MCF 10A (cell line): Measurements from ENCODE around the gene PDCD1LG2. TPM values are rescaled to one million over a fixed set of nuclear protein-coding genes. Genes with fewer than 3 reads are reported as not detected.

ENCODE experiments used
- BruUV-seq: library from RNA; stranded (reverse); fragments of 400-500 nt; replicated peaks from 2 replicates; lab custom pipeline; 2021; lab: Mats Ljungman, UMichigan
- CTCF ChIA-PET: fragments of 300-600 bp; sonication (Branson Sonifier 250); formaldehyde crosslinking; extraction: SDS; loops from one replicate; lab custom pipeline; 2021; ENCODE audit warnings: antibody characterized with exemption, inconsistent platforms; lab: Yijun Ruan, JAX
- POLR2A ChIA-PET: fragments of 300-600, 350-650 bp; sonication (Branson Sonifier 250); formaldehyde crosslinking; extraction: SDS; loops from one replicate; lab custom pipeline; 2020; ENCODE audit warnings: antibody characterized with exemption, inconsistent platforms; lab: Yijun Ruan, JAX
- DNase-seq: peaks from one replicate; pipeline ENCODE4 v3.0.0-alpha.2; 2018; ENCODE audit not compliant: unreplicated experiment
- H3K27ac Mint-ChIP-seq: one replicate; pipeline ENCODE4 v1.8.0; 2022; ENCODE audit warnings: mild to moderate bottlenecking, low read depth, mixed read lengths; ENCODE audit not compliant: unreplicated experiment
- H3K27me3 Mint-ChIP-seq: one replicate; pipeline ENCODE4 v1.8.0; 2022; ENCODE audit warnings: mixed read lengths; ENCODE audit not compliant: insufficient read depth, unreplicated experiment
- H3K36me3 Mint-ChIP-seq: one replicate; pipeline ENCODE4 v1.8.0; 2022; ENCODE audit warnings: mild to moderate bottlenecking, moderate library complexity, mixed read lengths; ENCODE audit not compliant: insufficient read depth, unreplicated experiment
- H3K4me1 Mint-ChIP-seq: one replicate; pipeline ENCODE4 v1.8.0; 2022; ENCODE audit warnings: mixed read lengths; ENCODE audit not compliant: insufficient read depth, unreplicated experiment
- H3K4me3 Mint-ChIP-seq: one replicate; pipeline ENCODE4 v1.8.0; 2022; ENCODE audit warnings: mild to moderate bottlenecking, moderate library complexity, mixed read lengths; ENCODE audit not compliant: unreplicated experiment
- H3K9me3 Mint-ChIP-seq: one replicate; pipeline ENCODE4 v1.8.0; 2022; ENCODE audit warnings: mixed read lengths; ENCODE audit not compliant: unreplicated experiment
- CTCF ChIP-seq: fragments of 200-600 bp; IDR thresholded peaks from one replicate; pipeline ENCODE4 v1.8.0; 2022; ENCODE audit warnings: antibody characterized with exemption, mild to moderate bottlenecking; ENCODE audit not compliant: unreplicated experiment
- intact Hi-C: fragments of 100-400 bp; cut with micrococcal nuclease; formaldehyde crosslinking; loops from 2 replicates; pipeline ENCODE4 v1.14.1; 2022
- total RNA-seq: library from RNA; stranded (reverse); gene quantifications from 2 replicates; pipeline ENCODE4 v1.2.3, GENCODE V29; 2022

Gene PDCD1LG2
- total RNA-seq, 1 experiment from 2014 or later = 1.8 TPM

GRCh38 chr9:5500441-5501235 lies 9.7 kb upstream of the PDCD1LG2 start:
- no TSS peak for BruUV-seq
- no peaks in the 10 kb centered on the region for H3K27me3 Mint-ChIP-seq
- H3K4me3 Mint-ChIP-seq = no peak overlapping the region
- intact Hi-C loops = no loop called here
- TF ChIP-seq CTCF = no peak
- DNase-seq = no peak
- H3K36me3 Mint-ChIP-seq = no peaks in the 10 kb centered on the region
- CTCF ChIA-PET = no interaction called here
- H3K4me1 Mint-ChIP-seq = peaks cover 16% of the 10 kb centered on the region
- POLR2A ChIA-PET = no interaction called here
- H3K27ac Mint-ChIP-seq = no peak overlapping the region
- peaks cover 12% of the 10 kb centered on the region for H3K9me3 Mint-ChIP-seq

- BruUV-seq = no TSS peak
- no peak overlapping the region for H3K27ac Mint-ChIP-seq
- H3K4me3 Mint-ChIP-seq = no peak overlapping the region
- DNase-seq = no peak
- no peaks in the 10 kb centered on the region for H3K27me3 Mint-ChIP-seq
- CTCF ChIA-PET = interaction anchor here (0.6 to 1.0 kb wide), 2 partner anchors 9 to 52 kb away, joined by 3 read pairs; partner anchors contain the start of gene CD274
- H3K9me3 Mint-ChIP-seq = peaks cover 20% of the 10 kb centered on the region
- TF ChIP-seq CTCF = no peak
- intact Hi-C loops = no loop called here
- POLR2A ChIA-PET = no interaction called here
- H3K36me3 Mint-ChIP-seq = no peaks in the 10 kb centered on the region
- peaks cover 16% of the 10 kb centered on the region for H3K4me1 Mint-ChIP-seq
These were observed 7.8 kb upstream of the PDCD1LG2 start for GRCh38 chr9:5502553-5502952.

- ChIA-PET POLR2A (interaction anchor here (1.1 to 1.3 kb wide), 2 partner anchors 10 to 85 kb away, joined by 3 to 5 read pairs; no protein-coding TSS in a partner anchor), CTCF (interaction anchor here (0.6 to 1.0 kb wide), 2 partner anchors 35 to 59 kb away, joined by 3 to 5 read pairs; partner anchors contain the start of gene CD274)
- H3K4me1 Mint-ChIP-seq = peaks cover 44% of the 10 kb centered on the region
- peak; percentile 85 for DNase-seq
- peak overlapping the region; percentile 66 for H3K4me3 Mint-ChIP-seq
- BruUV-seq = no TSS peak
- no peaks in the 10 kb centered on the region for H3K36me3 Mint-ChIP-seq
- H3K27ac Mint-ChIP-seq = peak overlapping the region; percentile 91
- H3K9me3 Mint-ChIP-seq = peaks cover 23% of the 10 kb centered on the region
- H3K27me3 Mint-ChIP-seq = no peaks in the 10 kb centered on the region
- intact Hi-C loops = loop anchor here (5.0 kb wide), 1 partner anchor 52 kb away; no protein-coding TSS in a partner anchor
- TF ChIP-seq CTCF = no peak
These were observed 758 bp upstream of the PDCD1LG2 start for GRCh38 chr9:5509573-5509972.

GRCh38 chr9:5510989-5511388 lies 658 bp downstream of the PDCD1LG2 start:
- peak overlapping the region; percentile 66 for H3K4me3 Mint-ChIP-seq
- peaks cover 44% of the 10 kb centered on the region for H3K4me1 Mint-ChIP-seq
- H3K9me3 Mint-ChIP-seq = peaks cover 13% of the 10 kb centered on the region
- H3K27ac Mint-ChIP-seq = peak overlapping the region; percentile 91
- no peak for DNase-seq
- H3K27me3 Mint-ChIP-seq = no peaks in the 10 kb centered on the region
- no TSS peak for BruUV-seq
- CTCF ChIA-PET = interaction anchor here (0.5 to 2.2 kb wide), 9 partner anchors 50 to 765 kb away, joined by 3 to 10 read pairs (median 4); partner anchors contain the start of genes CD274 and INSL6
- no peaks in the 10 kb centered on the region for H3K36me3 Mint-ChIP-seq
- no peak for TF ChIP-seq CTCF
- intact Hi-C loops = loop anchor here (5.0 kb wide), 1 partner anchor 41 kb away; no protein-coding TSS in a partner anchor
- POLR2A ChIA-PET = interaction anchor here (0.7 to 1.3 kb wide), 7 partner anchors 11 to 121 kb away, joined by 3 to 9 read pairs (median 4); partner anchors contain the start of gene CD274
